NCI-H187 treated with DMSO at 0.1 percent for 48 hours (cell line): ENCODE measurements around the gene FGD6.
"Not testable (repeated sequence)": the region's sequence is repeated elsewhere in the genome, so short reads cannot be mapped to it uniquely, and the experiment has no call there.

Source experiments
- DNase-seq: peaks from one replicate; lab custom pipeline; 2025; lab: John Stamatoyannopoulos, UW

FGD6 gene

DNA sequence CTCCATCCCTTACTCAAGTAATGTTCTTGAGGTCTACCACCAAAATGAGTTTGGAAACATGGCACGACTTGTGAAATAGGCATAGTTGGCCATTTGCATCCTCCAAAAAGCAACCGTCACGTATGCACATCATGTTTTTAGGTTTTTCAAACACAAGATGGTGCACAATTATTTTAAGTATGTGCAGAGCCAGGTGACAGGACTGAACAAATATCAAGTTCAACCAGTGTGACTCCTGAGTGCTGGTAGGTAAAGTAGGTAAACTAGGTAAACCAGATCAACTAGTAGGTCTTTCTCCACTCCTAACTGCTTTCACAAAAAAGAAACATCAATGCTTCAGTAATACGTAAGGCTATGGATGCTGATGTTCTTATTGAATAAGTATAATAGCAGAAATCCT is 39.1 kb downstream of the FGD6 start:
- no peak for DNase-seq

DNA sequence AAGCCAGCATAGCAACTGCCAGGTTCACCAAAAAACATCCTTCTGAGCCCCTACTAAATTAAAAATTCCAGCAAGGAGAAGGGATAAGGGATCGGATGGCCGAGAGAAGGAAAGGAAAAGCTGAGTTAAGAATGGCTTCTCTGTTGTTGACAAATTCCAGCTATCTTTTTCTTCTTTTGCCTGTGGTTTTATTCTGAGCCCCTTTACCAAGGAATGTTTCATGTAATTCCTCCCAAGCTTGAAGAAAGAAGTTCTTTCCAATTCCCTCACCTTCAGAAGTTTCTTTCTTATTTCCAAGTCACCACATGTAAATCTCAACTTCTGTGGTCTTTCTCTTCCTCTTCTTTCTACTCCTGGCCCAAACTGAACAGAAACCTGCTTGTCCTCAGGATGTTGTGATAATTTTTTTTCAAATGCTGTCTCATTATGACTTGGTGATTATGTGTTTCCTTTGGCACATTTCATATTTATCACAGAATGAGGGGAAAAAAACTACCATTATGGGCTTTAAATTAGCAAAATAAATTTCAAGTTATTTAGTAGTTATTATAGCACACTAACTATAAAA is 40.0 kb downstream of the FGD6 start:
- no peak for DNase-seq

GRCh38 chr12:95173392-95174251 is 43.6 kb downstream of the FGD6 start:
- DNase-seq: no peak

- no peak for DNase-seq
Measured at GRCh38 chr12:95169368-95169767, 47.9 kb downstream of the FGD6 start.

DNA sequence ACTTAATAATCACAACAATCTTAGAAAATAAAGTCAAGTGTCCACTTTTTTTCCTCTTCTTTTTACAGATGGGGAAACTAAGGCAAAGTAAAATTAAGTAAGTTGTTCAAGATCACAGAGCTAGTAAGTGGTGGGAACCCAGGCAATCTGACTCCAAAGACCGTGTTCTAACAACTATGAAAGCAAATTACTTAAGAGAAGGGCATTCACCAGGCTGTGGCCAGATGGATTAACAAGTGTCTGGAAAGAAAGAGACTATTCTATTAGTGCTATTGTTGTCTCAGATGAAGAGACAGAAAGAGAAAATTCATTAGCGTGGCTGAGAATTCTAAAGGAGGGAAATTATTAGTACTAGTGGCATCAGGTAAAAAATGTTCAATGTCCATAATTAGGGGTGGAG is 48.5 kb downstream of the FGD6 start:
- DNase-seq: no peak

GRCh38 chr12:95164656-95165055 is 52.6 kb downstream of the FGD6 start:
- no peak for DNase-seq

DNA sequence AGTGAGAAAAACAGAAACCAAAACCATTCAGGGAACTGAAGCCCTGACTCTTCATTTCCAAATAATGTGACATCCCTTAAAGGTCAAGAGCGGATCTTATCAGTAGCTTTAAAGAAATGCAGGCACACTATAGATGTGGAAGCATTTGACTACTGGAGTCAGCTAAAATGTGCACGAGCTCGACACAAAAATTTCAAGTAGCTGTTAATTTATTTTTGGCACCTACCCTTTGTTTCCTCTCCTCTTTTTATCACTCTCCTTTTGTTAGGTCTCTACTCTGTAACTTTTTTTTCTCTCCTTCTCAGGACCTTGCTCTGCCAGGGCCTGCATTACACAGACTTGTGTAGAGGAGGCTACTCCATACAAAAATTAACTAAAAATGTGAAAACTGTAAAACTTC is 58.3 kb downstream of the FGD6 start:
- no peak for DNase-seq

GRCh38 chr12:95151821-95152220 is 65.4 kb downstream of the FGD6 start:
- no peak for DNase-seq

DNA sequence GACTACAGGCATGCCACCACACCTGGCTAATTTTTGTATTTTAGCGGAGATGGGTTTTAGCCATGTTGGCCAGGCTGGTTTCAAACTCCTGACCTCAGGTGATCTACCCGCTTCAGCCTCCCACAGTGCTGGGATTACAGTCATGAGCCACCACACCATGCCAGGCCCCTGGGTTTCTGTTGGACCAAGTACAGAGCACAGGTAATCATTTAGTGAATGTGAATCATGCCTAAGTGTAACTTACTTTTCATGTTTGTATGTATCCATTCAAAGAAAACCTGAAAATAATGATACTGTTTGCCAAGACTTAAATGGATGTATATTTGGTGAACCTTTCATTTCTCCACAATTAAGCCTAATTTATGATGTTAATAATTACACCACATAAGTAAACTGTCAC is 65.9 kb downstream of the FGD6 start:
- no peak for DNase-seq

DNA sequence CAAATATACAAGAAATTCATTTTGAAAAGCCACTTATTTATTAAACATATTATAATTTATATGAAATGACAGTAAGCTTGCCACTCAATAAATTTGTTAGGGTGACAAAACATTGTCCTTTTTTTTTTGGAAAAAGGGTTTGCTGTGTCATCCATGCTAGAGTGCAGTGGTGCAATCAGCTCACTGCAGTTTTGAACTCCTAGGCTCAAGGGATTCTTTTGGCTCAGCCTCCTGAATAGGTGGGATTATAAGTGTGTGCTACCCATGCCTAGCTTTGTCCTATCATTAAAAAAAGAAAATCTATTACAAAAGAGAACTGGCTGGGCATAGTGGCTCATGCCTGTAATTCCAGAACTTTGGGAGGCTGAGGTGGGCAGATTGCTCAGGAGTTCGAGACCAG is 66.8 kb downstream of the FGD6 start:
- no peak for DNase-seq

GRCh38 chr12:95147866-95148265 is 69.4 kb downstream of the FGD6 start:
- DNase-seq: no peak

GRCh38 chr12:95146769-95147168 is 70.5 kb downstream of the FGD6 start:
- no peak for DNase-seq

GRCh38 chr12:95143621-95144205 is 73.6 kb downstream of the FGD6 start:
- DNase-seq: no peak

GRCh38 chr12:95142431-95143151 is 74.7 kb downstream of the FGD6 start:
- DNase-seq: no peak

GRCh38 chr12:95141310-95141709 is 76.0 kb downstream of the FGD6 start:
- DNase-seq: no peak

GRCh38 chr12:95138031-95138430 is 79.2 kb downstream of the FGD6 start:
- DNase-seq: not testable (repeated sequence)

DNA sequence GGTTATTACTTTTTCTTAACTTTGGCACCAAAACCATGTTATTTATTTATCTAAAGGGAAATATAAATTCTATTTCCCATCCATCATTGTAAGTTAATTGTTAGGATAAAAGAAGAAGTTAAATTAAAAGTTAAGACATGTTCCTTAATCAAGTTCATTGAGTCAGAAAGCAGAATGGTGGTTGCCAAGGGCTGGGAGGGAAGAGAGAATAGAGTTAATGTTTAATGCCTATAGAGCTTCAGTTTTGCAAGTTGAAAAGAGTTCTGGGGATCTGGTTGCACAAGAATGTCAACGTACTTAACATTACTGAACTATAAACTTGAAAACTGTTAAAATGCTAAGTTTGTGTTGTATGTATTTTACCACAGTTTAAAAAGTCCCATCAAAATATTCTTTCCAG is 80.7 kb downstream of the FGD6 start:
- no peak for DNase-seq

DNA sequence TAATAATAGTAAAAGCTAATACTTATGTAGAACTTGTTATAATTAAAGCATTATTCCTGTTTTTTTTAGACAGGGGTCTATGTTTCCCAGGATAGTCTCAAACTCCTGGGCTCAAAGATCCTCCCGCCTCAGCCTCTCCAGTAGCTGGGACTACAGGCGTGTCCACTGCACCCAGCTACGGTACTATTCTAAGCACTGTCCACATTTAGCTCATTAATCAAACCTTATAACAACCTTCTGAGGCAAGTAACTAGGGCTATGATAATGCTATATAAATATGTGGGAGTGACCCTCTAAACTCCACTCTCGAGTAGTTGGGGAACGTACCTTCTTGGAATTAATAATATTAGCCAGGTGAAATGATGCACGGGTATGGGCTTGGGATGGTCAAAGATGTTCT is 83.2 kb downstream of the FGD6 start:
- DNase-seq: no peak

- no peak for DNase-seq
Measured at GRCh38 chr12:95131589-95132340, 85.5 kb downstream of the FGD6 start.

- no peak for DNase-seq
Measured at GRCh38 chr12:95130096-95130495, 87.2 kb downstream of the FGD6 start.

- DNase-seq: no peak
Measured at GRCh38 chr12:95129115-95129514, 88.2 kb downstream of the FGD6 start.

- DNase-seq: no peak
Measured at GRCh38 chr12:95126736-95127135, 90.5 kb downstream of the FGD6 start.
